Skeletal muscle satellite cell (primary cell): ENCODE data around the gene CEP57. TPM values are rescaled to one million over a fixed set of nuclear protein-coding genes. Genes with fewer than 3 reads are reported as not detected.

Experiments
- H3K27me3 ChIP-seq: 2 replicates; pipeline ENCODE4 v1.7.0; 2013; ENCODE audit warnings: low read length; ENCODE audit not compliant: control insufficient read depth, insufficient read depth
- H3K36me3 ChIP-seq: 2 replicates; pipeline ENCODE4 v1.7.0; 2013; ENCODE audit warnings: mild to moderate bottlenecking, control low read depth, low read length; ENCODE audit not compliant: insufficient read depth
- H3K4me1 ChIP-seq: 2 replicates; pipeline ENCODE4 v1.7.0; 2013; ENCODE audit warnings: low read length; ENCODE audit not compliant: control insufficient read depth, insufficient read depth
- H3K4me2 ChIP-seq: 2 replicates; pipeline ENCODE4 v1.7.0; 2013; ENCODE audit warnings: mild to moderate bottlenecking, low read length
- H3K4me3 ChIP-seq: 2 replicates; pipeline ENCODE4 v1.7.0; 2013; ENCODE audit warnings: low read length
- H3K9ac ChIP-seq: 2 replicates; pipeline ENCODE4 v1.7.0; 2013; ENCODE audit warnings: mild to moderate bottlenecking, low read depth, low read length, moderate library complexity
- H3K9me3 ChIP-seq: replicated peaks from 2 replicates; pipeline ENCODE4 v1.7.0; 2013; ENCODE audit warnings: mild to moderate bottlenecking, control low read depth, low read length
- total RNA-seq: library from RNA; depleted of rRNA; stranded (reverse); fragments of >200 nt; gene quantifications from 2 replicates; pipeline ENCODE4 v1.2.3, GENCODE V29; 2012; rRNA removed

The CEP57 gene
- 22.3 and 28.4 TPM in 2 replicates for total RNA-seq

DNA sequence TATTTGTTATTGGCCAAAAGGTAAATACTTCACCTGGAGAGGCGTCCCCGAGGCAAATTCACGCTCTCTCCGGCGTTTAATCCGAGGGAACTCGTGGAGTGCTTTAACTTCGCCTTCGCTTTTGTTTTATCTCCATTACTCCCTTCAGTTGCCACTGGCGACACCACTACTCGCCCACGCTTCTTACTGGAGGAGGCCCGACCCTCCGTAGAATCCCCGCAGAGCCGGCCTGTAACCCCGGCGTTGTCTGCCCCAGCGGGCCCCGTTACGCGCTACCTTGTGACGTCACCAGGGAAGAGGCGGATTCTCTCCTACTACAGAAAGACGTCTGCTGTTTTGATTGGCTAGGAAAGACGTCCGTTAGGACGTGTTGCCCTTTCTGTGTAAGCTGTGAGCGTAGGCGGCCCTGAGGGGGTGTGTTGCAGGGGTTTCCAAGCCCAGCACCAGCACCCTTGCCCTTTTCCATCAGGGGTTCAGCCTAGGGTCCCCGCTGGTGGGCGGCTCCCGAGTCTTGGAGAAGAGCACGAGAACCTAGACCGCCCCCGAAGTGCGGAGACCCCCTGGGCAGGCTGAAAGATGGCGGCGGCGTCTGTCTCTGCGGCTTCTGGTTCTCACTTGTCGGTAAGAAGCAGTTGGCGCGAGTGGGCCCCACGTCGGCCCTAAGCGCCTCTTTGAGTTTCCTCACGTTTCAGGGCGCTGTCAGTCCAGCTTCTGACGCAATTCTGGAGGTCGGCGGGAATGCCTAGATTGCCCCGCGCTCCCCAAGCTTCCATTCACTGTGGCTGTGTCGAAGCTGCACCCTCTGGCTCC is at the start of gene CEP57:
TSS of gene CEP57 (plus strand) at position 376 of the 810 bp plus-strand sequence. CDS start at position 577, 201 bp downstream.
- H3K4me3 ChIP-seq = peak within 1 kb of the TSS; percentile 93

DNA sequence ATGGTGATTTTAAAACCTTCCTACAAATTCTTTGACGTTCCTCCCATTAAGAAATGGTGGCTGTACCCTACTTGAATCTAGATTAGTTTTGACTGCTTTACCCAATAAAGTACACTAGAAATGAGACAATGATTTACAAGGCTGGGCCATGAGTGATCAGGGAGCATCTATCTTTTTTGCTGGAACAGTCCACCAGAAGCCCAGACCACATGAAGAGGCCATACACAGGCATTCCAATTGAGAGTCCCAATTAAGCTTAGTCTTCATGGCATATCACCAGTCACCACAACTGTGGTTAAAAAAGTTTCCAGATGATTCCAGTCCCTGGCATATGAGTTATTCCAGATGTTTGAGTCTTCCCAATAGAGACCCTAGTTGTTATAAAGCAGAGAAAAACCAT is 40.2 kb upstream of the CEP57 start:
- Histone ChIP-seq H3K27me3 (peaks cover 41% of the 10 kb centered on the region), H3K36me3 (no peaks in the 10 kb centered on the region), H3K4me2 (no peak overlapping the region), H3K4me3 (no peak overlapping the region), H3K4me1 (no peaks in the 10 kb centered on the region), H3K9ac (no peak overlapping the region), H3K9me3 (no peaks in the 10 kb centered on the region)

More for the DNA sequence above, at the start of gene CEP57:
- Histone ChIP-seq H3K4me2 (peak within 1 kb of the TSS; percentile 92), H3K4me1 (peaks cover 20% of the 10 kb centered on the region), H3K36me3 (peaks cover 15% of the 10 kb centered on the region), H3K9me3 (no peaks in the 10 kb centered on the region), H3K27me3 (no peaks in the 10 kb centered on the region), H3K9ac (peak within 1 kb of the TSS; percentile 94)

DNA sequence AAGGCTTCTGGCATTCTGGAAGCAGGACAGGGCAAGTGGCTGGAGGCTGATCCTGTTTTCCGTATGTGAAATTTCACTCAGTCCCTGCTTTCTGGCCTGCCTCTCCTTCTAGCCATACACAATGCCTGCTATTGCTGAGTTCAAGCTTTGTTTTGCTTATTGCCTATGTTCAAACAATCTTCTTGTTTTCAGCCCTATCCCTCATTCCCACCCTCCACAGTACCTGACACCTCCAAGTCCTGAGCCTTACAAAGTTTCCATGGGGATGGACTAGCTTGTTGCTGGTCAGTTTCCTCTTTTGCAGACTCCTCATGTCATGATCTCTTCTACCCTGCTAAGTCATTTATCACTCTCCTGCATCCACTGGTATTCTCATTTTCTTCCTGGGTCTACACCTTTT is 38.8 kb upstream of the CEP57 start:
- no peak overlapping the region for H3K9ac ChIP-seq
- H3K4me2 ChIP-seq = no peak overlapping the region
- peaks cover 44% of the 10 kb centered on the region for H3K27me3 ChIP-seq
- H3K36me3 ChIP-seq = no peaks in the 10 kb centered on the region
- no peaks in the 10 kb centered on the region for H3K9me3 ChIP-seq
- no peaks in the 10 kb centered on the region for H3K4me1 ChIP-seq
- no peak overlapping the region for H3K4me3 ChIP-seq

DNA sequence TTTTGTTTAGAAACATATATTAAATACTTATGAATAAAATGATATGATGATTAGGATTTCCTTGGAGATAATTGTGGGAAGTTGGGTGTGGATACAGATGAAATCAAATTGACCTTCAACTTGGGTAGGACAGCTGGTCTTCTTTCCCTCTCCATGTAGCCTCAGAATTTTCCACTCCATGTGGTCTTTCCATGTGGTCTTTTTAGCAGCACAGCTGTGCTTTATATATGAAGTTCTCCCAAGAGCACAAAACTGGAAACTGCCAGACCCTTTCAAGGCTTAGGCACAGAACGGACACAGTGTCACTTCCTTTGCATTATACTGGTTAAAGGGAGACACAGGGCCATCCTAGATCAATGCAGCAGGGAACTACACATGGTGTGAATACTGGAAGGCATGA is 29.4 kb upstream of the CEP57 start:
- peaks cover 28% of the 10 kb centered on the region for H3K27me3 ChIP-seq
- H3K36me3 ChIP-seq = no peaks in the 10 kb centered on the region
- H3K4me2 ChIP-seq = no peak overlapping the region
- no peaks in the 10 kb centered on the region for H3K4me1 ChIP-seq
- no peak overlapping the region for H3K9ac ChIP-seq
- H3K9me3 ChIP-seq = no peaks in the 10 kb centered on the region
- no peak overlapping the region for H3K4me3 ChIP-seq

DNA sequence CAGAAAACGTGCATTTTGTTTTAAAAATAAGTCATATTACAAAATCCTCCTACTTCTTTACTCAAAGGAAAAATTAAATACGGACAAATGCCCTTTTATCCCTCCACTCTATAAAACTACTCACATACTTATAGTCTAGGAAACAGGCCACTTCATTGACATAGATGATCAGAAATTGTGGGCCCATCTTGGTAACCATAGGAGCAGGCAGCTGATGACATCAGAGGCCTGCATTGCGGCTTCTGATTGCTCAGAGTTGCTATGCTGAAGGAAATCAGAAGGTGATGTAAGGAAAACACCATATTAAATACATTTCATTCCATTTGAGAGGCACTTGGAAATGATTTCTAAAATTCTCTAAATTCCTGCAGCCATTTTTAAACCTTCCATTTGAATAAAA is 27.8 kb upstream of the CEP57 start:
- no peak overlapping the region for H3K4me3 ChIP-seq
- H3K9ac ChIP-seq = no peak overlapping the region
- no peaks in the 10 kb centered on the region for H3K9me3 ChIP-seq
- H3K4me2 ChIP-seq = no peak overlapping the region
- no peaks in the 10 kb centered on the region for H3K36me3 ChIP-seq
- H3K4me1 ChIP-seq = peaks cover 4% of the 10 kb centered on the region
- peaks cover 22% of the 10 kb centered on the region for H3K27me3 ChIP-seq

DNA sequence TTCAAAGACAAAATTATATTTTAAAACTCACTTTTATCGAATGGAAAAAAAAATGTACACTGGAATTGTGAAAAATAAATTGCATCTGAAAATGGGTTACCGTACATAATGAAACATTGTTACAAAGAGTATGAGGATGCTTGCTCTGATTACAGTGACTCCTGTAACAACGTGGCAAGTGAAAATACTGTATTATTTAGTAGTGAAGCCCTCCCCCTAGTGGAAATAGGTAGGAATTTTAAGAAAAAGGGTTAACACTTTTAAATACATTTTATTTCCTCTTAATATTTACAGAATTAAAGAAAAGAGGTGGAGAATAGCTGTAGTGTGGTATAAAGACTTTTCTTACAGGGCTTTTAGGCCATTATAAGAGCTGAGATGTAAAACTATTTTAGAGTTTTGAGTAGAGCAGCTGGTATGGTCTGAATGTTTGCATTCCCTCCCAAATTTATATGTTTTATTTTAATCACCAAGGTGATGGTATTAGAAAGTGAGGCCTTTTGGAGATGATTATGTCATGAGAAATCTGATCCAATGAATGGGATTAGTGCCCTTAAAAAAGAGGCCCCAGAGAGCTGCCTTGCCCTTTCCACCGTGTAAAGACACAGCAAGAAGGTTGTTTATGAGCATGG is 25.9 kb upstream of the CEP57 start:
- Histone ChIP-seq H3K9ac (no peak overlapping the region), H3K4me1 (peaks cover 7% of the 10 kb centered on the region), H3K36me3 (peaks cover 8% of the 10 kb centered on the region), H3K27me3 (peaks cover 22% of the 10 kb centered on the region), H3K9me3 (no peaks in the 10 kb centered on the region), H3K4me3 (no peak overlapping the region), H3K4me2 (no peak overlapping the region)

DNA sequence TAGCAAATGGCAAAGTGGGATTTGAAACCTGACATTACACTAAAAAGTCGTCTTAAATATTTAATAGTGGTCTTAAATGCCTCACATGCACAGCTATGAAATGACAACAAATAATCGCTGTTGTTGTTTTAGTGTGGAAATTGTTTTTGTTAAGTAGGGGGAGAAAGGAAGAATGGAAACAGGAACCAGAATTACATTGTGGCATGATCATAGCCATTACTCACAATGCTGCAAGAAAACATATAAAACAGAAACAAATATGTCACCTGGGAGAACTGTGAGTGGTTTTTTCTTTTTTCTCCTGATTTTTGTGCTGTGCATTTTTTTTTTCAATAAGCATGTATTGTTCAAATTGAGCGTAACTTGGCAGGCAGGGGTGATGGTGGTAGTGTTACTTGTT is 23.6 kb upstream of the CEP57 start:
- Histone ChIP-seq H3K4me2 (no peak overlapping the region), H3K4me1 (peaks cover 7% of the 10 kb centered on the region), H3K9me3 (no peaks in the 10 kb centered on the region), H3K36me3 (peaks cover 17% of the 10 kb centered on the region), H3K27me3 (peaks cover 4% of the 10 kb centered on the region), H3K4me3 (no peak overlapping the region), H3K9ac (no peak overlapping the region)

DNA sequence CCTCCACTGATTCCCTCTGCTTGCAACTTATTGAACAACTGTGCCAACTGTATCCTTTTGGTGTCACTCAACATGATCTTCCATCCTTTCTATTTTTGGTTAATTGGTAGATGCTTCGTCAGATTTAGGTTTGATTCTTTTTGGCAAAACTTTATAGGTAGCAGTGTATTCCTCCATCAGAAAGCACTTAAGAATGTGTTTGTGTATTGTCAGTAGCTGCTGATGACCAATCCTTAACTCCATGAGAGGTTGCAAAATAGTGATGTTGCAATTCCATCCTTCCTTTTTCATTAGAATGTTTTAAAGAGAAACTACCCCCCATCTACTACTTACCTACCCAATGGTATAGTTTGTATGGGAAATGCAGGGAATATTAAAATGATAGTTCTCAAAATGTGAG is 22.8 kb upstream of the CEP57 start:
- H3K9ac ChIP-seq = no peak overlapping the region
- H3K27me3 ChIP-seq = no peaks in the 10 kb centered on the region
- H3K9me3 ChIP-seq = no peaks in the 10 kb centered on the region
- H3K4me1 ChIP-seq = peaks cover 7% of the 10 kb centered on the region
- H3K36me3 ChIP-seq = peaks cover 24% of the 10 kb centered on the region
- no peak overlapping the region for H3K4me2 ChIP-seq
- no peak overlapping the region for H3K4me3 ChIP-seq

DNA sequence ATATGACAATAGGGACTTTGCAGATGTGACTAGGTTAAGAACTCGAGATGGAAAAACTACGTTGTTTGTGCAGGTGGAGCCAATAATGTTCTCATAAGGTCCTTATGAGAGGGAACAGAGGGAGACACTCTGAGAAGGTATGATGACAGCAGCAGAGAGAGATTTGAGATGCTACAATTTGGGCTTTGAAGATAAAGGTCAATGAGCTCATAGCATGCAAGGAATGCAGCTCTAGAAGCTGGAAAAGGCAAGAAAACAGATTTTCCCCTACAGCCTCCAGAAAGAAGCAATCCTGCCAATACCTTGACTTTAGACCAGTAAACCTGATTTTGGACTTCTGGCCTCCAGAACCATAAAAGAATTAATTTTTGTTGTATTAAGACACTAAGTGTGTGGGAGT is 21.8 kb upstream of the CEP57 start:
- no peaks in the 10 kb centered on the region for H3K9me3 ChIP-seq
- H3K4me1 ChIP-seq = peaks cover 7% of the 10 kb centered on the region
- H3K4me2 ChIP-seq = no peak overlapping the region
- H3K9ac ChIP-seq = no peak overlapping the region
- H3K36me3 ChIP-seq = peaks cover 28% of the 10 kb centered on the region
- H3K27me3 ChIP-seq = no peaks in the 10 kb centered on the region
- no peak overlapping the region for H3K4me3 ChIP-seq

DNA sequence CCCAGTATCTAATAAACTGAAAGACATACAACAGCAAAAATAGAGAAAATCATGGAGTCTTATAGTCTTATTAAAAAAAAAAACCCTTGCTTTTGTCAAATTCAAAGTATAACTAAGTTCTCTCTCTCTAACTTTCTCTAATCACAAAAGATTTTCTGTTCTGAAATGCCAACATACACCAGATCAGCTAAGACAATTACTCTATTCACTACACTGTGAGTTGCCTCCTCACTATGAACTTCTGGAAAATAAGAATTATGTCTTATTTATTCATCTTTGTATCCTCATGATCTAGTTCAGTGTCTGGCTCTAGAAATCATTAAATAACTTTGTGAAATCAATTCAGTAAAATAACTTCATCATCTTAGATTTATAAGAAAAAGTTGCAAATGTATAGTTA is 13.4 kb upstream of the CEP57 start:
- Histone ChIP-seq H3K4me3 (no peak overlapping the region), H3K27me3 (no peaks in the 10 kb centered on the region), H3K9me3 (no peaks in the 10 kb centered on the region), H3K36me3 (peaks cover 63% of the 10 kb centered on the region), H3K9ac (no peak overlapping the region), H3K4me1 (no peaks in the 10 kb centered on the region), H3K4me2 (no peak overlapping the region)

DNA sequence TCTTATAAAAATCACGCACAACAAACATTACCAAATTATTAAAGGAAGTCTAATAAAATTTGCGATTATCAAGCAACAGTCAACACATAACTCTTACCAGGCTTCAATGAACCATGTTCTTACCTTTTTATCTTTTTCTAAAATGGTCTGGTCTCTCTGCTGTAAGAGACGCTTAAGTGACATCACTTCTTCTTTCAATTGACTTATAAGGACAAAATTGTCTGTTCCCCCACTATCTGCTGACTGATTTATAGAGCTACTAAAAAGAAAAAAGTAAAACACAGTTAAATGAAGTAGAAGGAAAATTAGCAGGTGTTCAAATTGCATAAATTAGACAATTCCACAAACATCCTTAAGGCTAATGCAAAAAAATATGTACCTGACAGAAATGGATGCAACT is 11.6 kb upstream of the CEP57 start:
- Histone ChIP-seq H3K36me3 (peaks cover 66% of the 10 kb centered on the region), H3K9me3 (no peaks in the 10 kb centered on the region), H3K4me1 (no peaks in the 10 kb centered on the region)

DNA sequence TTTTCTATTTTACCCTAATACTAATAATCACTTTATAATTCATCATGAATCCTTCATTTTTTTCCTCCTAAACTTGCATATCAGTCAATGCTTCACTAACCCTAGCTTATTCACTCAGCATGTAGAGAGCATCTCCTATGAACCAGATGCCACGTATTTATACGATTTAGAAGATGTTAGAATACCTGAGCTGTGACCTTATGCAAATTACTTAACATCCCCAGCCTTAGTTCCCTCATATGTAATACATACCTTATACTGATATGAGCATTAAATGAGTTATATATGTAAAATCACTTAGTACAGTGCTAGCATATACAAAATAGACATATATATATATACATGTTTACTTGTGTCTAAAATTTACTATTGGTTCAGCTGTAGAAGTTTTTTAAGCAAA is 9.8 kb upstream of the CEP57 start:
- no peak overlapping the region for H3K9ac ChIP-seq
- H3K4me3 ChIP-seq = no peak overlapping the region
- no peaks in the 10 kb centered on the region for H3K4me1 ChIP-seq
- H3K27me3 ChIP-seq = no peaks in the 10 kb centered on the region
- H3K4me2 ChIP-seq = no peak overlapping the region
- no peaks in the 10 kb centered on the region for H3K9me3 ChIP-seq
- peaks cover 65% of the 10 kb centered on the region for H3K36me3 ChIP-seq

More for the DNA sequence above, 11.6 kb upstream of the CEP57 start:
- H3K4me2 ChIP-seq = no peak overlapping the region
- no peaks in the 10 kb centered on the region for H3K27me3 ChIP-seq
- H3K4me3 ChIP-seq = no peak overlapping the region
- H3K9ac ChIP-seq = no peak overlapping the region
